ENCODE results near the gene CCDC27. TPM values are rescaled to one million over a fixed set of nuclear protein-coding genes. Genes with fewer than 3 reads are reported as not detected.

Gene CCDC27
- total RNA-seq, 2 donors from 2014 or later = not detected

- H3K27me3 ChIP-seq = peaks cover 0 to 4% of the 10 kb centered on the region in 2 donors
- no peak for DNase-seq (ENCODE audit: low spot score)
- TF ChIP-seq CTCF (IDR thresholded peaks at IDR 0.05) = no peak
- H3K4me3 ChIP-seq = no peak overlapping the region
- H3K36me3 ChIP-seq = no peaks in the 10 kb centered on the region
- H3K27ac ChIP-seq = no peak overlapping the region
- H3K4me1 ChIP-seq = no peaks in the 10 kb centered on the region
- no peaks in the 10 kb centered on the region for H3K9me3 ChIP-seq
These were observed 45.5 kb upstream of the CCDC27 start for GRCh38 chr1:3706651-3707297.

DNA sequence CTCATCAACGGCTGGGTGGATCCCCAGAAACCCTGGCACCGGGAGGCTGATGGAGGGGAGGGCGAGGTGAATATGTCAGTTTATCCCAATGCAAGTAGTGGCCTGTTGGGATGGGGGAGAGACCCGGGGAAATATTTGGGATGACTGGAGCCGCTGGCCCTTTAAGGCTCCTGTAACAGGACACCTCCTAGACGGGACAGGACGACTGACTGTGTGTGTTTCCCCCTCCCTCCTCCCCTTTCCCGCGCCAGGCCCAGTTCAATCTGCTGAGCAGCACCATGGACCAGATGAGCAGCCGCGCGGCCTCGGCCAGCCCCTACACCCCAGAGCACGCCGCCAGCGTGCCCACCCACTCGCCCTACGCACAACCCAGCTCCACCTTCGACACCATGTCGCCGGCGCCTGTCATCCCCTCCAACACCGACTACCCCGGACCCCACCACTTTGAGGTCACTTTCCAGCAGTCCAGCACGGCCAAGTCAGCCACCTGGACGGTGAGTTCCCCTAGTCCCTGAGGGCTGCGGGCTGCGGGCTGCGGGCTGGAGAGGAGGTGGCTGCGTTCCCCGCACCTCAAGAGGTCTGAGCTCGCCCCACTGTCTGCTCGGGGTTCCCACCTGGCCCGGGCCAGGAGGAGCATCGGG, 44.8 kb upstream of the CCDC27 start:
- no peak overlapping the region for H3K27ac ChIP-seq
- H3K9me3 ChIP-seq = no peaks in the 10 kb centered on the region
- no peak for TF ChIP-seq CTCF (IDR thresholded peaks at IDR 0.05)
- H3K4me1 ChIP-seq = no peaks in the 10 kb centered on the region
- peaks cover 0 to 4% of the 10 kb centered on the region in 2 donors for H3K27me3 ChIP-seq
- H3K4me3 ChIP-seq = no peak overlapping the region
- no peak for DNase-seq (ENCODE audit: low spot score)
- H3K36me3 ChIP-seq = no peaks in the 10 kb centered on the region

- no peaks in the 10 kb centered on the region for H3K9me3 ChIP-seq
- no peak overlapping the region for H3K27ac ChIP-seq
- H3K4me1 ChIP-seq = peaks cover 0 to 3% of the 10 kb centered on the region in 2 donors
- peaks cover 0 to 4% of the 10 kb centered on the region in 2 donors for H3K27me3 ChIP-seq
- no peaks in the 10 kb centered on the region for H3K36me3 ChIP-seq
- TF ChIP-seq CTCF (IDR thresholded peaks at IDR 0.05) = no peak
- H3K4me3 ChIP-seq = no peak overlapping the region
- DNase-seq (ENCODE audit: low spot score) = no peak
These were observed 44.3 kb upstream of the CCDC27 start for GRCh38 chr1:3707939-3708328.

GRCh38 chr1:3708791-3709190, 43.5 kb upstream of the CCDC27 start:
- peaks cover 0 to 12% of the 10 kb centered on the region in 2 donors for H3K4me1 ChIP-seq
- H3K36me3 ChIP-seq = no peaks in the 10 kb centered on the region
- peaks cover 0 to 4% of the 10 kb centered on the region in 2 donors for H3K27me3 ChIP-seq
- TF ChIP-seq CTCF (IDR thresholded peaks at IDR 0.05) = no peak
- no peak overlapping the region for H3K27ac ChIP-seq
- DNase-seq (ENCODE audit: low spot score) = no peak
- H3K9me3 ChIP-seq = no peaks in the 10 kb centered on the region
- H3K4me3 ChIP-seq = no peak overlapping the region

- DNase-seq (ENCODE audit: low spot score) = no peak
- Histone ChIP-seq H3K4me1 (peaks cover 0 to 22% of the 10 kb centered on the region in 2 donors), H3K27ac (no peak overlapping the region), H3K4me3 (no peak overlapping the region), H3K27me3 (peaks cover 0 to 4% of the 10 kb centered on the region in 2 donors), H3K9me3 (no peaks in the 10 kb centered on the region), H3K36me3 (no peaks in the 10 kb centered on the region)
- no peak for TF ChIP-seq CTCF (IDR thresholded peaks at IDR 0.05)
These were observed 42.0 kb upstream of the CCDC27 start for GRCh38 chr1:3710251-3710650.
